GM12874 (cell line): ENCODE results near the gene AXIN2.

ENCODE experiments used
- TF ChIP-seq, protein P1 (sequence below): IDR thresholded peaks from 2 replicates; pipeline ENCODE4 v1.5.1; 2011; ENCODE audit warnings: low read depth, mild to moderate bottlenecking, control low read depth, low read length, moderate library complexity; ENCODE audit not compliant: insufficient read depth

AXIN2 gene

DNA sequence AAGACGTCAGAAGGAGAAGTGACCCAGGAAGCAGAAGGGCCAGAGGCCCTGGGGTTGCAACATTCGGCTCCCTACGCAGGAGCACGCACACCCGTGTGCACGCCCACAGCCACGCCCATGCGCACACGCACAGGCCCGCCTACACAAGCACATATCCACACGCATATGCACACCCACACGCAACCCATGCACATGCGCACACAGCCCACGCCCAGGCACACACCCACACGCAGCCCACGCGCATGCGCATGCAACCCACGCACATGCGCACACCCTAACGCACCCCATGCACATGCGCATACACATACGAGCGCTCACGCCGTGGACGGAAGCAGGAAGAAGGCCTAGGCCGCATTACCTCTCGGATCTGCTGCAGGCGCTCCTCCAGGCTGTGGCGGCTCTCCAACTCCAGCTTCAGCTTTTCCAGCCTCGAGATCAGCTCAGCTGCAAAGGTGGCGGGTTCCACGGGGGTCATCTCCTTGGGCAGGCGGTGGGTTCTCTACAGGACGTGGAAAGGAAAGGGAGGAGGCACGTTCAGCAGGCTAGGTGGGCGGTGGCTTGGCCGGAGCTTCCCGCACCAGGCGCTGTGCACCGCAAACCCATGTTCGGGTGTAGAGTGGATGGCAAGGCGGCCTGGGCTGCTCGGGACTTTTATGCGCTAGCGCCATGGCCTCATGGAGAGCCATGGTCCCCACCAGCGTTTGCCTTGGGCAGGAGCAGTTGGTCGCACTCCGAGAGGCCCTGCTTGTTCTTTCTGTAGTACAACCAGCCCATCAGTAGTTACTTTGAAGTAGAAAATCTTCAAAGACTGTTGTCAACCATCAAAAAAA, 23.4 kb downstream of the AXIN2 start:
- TF ChIP-seq, protein P1, sequence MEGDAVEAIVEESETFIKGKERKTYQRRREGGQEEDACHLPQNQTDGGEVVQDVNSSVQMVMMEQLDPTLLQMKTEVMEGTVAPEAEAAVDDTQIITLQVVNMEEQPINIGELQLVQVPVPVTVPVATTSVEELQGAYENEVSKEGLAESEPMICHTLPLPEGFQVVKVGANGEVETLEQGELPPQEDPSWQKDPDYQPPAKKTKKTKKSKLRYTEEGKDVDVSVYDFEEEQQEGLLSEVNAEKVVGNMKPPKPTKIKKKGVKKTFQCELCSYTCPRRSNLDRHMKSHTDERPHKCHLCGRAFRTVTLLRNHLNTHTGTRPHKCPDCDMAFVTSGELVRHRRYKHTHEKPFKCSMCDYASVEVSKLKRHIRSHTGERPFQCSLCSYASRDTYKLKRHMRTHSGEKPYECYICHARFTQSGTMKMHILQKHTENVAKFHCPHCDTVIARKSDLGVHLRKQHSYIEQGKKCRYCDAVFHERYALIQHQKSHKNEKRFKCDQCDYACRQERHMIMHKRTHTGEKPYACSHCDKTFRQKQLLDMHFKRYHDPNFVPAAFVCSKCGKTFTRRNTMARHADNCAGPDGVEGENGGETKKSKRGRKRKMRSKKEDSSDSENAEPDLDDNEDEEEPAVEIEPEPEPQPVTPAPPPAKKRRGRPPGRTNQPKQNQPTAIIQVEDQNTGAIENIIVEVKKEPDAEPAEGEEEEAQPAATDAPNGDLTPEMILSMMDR: no peak

- TF ChIP-seq, protein P1: no peak
Measured at GRCh38 chr17:65537343-65537844, 24.1 kb downstream of the AXIN2 start.

- TF ChIP-seq, protein P1: no peak
Measured at GRCh38 chr17:65536573-65537342, 24.7 kb downstream of the AXIN2 start.

DNA sequence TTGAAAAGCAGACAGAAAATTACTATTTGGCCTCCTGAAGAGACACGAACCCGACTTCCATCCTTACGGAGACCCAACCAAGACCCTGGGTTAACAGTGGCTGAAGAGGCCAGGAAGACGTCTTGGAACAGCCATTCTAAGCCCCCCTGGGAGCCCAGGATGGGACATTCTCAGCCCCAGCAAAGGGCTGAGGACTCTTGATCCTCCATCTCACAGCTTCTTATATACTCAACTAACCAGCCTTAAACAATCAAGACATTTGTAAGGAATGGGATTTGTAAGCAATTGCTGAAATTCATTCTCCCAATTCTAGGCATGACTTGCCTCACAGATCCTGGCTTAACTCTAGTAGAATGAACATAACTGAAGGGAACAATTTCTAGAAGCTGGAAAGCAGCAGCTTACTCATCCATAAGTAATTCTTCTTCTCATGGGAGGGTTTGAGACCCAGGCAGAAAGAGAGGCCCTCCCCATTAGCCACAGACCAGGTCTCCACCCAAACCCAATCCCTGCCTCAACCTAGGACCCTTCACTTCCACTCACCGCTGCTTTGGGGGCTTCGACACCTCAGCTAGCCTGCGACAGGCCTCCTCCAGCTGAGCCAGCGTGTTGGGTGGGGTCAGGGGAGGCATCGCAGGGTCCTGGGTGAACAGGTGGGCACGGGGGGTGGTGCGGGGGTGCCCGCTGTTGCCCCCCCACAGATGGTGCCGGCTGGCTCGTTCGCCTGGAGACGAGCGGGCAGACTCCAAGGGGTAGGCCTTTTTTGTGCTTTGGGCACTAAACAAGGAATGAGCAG, 25.5 kb downstream of the AXIN2 start:
- TF ChIP-seq, protein P1: no peak

DNA sequence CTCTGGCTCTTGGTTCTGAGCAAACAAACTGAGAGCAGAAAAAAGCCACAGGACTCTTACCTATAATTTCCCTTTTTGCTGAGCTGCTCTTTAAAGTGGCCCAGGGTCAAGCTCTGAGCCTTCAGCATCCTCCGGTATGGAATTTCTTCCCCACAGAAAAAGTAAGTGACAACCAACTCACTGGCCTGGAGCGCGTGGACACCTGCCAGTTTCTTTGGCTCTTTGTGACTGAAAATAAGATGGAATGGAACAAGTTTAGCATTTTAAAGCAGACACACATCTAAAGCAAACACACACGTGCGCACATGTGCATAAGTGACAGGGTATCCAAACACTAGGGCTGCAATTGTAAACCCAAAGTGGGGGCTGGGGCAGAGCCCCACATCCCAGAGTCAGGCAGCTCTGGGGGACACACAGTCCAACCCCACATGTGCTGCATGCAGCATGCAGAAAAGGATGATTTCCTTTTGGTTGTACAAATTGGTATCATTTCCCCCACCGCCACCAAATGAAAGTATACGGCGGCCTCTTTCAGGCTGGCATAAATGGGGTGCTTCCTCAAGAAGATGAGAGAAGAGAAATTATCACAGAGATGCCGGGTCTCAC, 27.5 kb downstream of the AXIN2 start:
- TF ChIP-seq, protein P1: no peak

DNA sequence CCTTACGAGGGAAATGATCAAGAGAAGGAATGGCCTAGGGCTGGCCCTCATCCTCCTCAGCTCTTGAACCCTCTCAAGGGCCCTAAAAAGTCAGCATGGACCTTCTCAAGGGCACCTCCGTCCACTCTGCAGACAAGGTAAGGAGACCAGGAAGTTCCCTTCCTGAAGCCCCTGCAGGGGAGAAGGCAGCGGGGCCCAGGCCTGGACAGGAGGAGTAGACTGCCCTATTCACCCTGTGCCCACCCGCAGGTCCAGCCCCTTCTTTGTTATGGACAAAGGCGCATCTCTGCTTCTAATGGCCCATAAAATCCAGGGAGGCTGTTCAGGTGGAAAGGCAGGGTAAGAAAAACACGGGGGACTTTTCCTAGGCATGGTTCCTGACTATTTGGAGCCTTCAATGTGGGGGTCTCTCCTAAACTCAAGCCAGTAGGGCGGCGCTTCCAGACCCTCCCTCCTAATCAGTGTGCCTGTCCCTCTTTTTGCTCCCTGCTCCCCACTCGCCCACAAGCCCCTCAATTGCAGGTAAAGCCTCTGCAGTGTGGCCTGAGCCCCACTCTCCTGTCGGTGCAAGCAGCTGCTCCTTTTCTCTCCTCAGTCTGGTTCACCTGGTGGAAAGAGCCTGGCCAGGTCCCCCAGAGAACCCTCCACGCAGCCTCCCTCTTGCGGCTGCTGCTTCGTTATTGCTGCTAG, 28.2 kb downstream of the AXIN2 start:
- TF ChIP-seq, protein P1: no peak
